GM18519 (cell line): ENCODE data around the gene SHISAL1.
"Not testable (repeated sequence)": the region's sequence is repeated elsewhere in the genome, so short reads cannot be mapped to it uniquely, and the experiment has no call there.

Experiments used
- ATAC-seq: cut with Tn5 transposase; IDR thresholded peaks from one replicate; pipeline ENCODE4 v1.9.1; 2021; ENCODE audit warnings: mild to moderate bottlenecking, moderate library complexity; ENCODE audit not compliant: unreplicated experiment, low FRiP score

The SHISAL1 gene

GRCh38 chr22:44244265-44244822 lies 68.4 kb downstream of the SHISAL1 start:
- ATAC-seq, result no peak

DNA sequence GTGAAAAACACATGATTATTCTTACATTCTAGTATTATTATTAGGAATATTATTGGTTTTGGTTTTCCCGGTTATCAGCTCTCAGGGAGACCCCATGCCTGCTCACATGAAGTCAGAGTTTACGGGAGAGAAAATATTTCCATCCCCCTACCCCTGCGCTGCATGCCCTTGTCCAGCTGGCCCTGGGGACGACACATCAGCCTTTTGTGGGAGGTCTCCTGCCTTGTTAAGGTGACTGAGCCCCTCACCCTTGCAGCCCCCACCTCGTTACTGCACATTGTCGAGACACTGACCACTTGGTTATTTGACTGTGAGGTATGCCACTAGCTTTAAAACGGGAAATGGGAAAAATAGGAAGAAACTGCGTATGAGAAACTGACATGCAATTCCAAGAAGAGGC lies 69.0 kb downstream of the SHISAL1 start:
- no peak for ATAC-seq

- ATAC-seq, result no peak
These were observed 69.6 kb downstream of the SHISAL1 start for GRCh38 chr22:44242946-44243724.

GRCh38 chr22:44241121-44241520 lies 71.6 kb downstream of the SHISAL1 start:
- not testable (repeated sequence) for ATAC-seq

GRCh38 chr22:44237290-44237689 lies 75.5 kb downstream of the SHISAL1 start:
- no peak for ATAC-seq

DNA sequence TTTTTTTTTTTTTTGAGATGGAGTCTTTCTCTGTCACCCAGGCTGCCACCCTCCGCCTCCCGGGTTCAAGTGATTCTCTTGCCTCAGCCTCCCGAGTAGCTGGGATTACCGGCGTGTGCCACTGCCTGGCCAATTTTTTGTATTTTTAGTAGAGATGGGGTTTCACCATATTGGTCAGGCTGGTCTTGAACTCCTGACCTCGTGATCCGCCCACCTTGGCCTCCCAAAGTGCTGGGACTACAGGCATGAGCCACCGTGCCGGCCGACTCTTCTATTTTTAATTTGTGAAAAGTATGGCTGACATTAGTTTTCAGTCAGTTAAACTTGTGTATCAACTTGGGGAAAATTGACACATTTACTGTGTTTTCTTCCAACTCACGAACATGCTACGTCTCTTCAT lies 78.4 kb downstream of the SHISAL1 start:
- ATAC-seq, result not testable (repeated sequence)

DNA sequence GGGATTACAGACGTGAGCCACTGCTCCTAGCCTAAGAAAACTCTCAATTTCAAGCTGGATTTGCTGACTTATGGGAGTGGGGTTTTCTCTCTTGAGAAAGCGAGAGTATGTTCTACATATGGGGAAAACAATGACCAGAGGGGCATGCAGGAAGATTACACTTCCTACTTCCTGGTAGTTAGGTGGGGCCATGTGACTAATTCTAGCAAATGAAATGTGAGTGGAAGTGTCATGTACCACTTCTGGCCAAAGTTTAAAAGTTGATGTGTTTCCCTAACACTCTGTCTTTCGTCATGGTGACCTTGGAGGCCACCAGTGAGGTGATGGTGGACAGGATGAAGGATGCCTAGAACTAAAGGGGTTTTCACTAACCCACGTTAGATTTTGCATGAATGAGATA lies 81.5 kb downstream of the SHISAL1 start:
- no peak for ATAC-seq

DNA sequence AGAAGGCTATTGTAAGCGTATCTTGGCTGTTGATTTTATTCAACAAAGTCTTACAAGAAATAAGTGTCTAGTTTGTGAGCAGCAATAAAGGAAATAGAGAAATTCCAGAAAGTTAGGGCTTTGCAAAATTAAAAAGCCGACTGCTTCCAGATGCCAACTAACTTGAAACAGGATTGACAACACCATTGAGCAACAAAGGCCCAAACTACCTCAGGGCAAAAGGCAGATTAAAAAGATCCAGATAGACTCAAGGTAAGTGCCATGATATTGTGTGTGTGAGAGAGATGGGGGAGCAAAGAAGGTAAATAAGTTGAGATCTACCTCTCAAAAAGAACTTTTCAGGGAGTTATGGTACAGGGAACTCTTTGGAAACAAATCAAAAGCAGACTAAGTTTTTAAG lies 82.9 kb downstream of the SHISAL1 start:
- no peak for ATAC-seq

DNA sequence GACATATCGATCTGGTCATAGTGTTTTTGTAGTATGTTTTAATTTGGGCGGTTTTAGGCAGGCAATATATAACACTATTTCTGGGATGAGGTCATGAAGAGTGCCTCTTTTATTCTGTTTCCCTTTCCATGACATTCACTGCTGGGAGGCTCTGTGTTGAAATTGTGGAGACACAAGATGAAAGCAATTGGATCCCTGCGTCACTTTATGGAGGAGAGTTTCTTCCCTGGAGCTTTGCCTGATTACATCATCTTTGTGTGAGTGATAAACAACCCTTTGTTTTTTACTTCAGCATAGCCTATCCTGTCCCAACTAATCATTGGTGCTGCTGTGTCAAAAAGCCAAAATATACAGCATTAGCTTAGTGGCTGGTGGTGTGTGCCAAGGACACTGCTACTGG lies 83.4 kb downstream of the SHISAL1 start:
- no peak for ATAC-seq

- ATAC-seq, result no peak
These were observed 86.9 kb downstream of the SHISAL1 start for GRCh38 chr22:44225812-44226211.

DNA sequence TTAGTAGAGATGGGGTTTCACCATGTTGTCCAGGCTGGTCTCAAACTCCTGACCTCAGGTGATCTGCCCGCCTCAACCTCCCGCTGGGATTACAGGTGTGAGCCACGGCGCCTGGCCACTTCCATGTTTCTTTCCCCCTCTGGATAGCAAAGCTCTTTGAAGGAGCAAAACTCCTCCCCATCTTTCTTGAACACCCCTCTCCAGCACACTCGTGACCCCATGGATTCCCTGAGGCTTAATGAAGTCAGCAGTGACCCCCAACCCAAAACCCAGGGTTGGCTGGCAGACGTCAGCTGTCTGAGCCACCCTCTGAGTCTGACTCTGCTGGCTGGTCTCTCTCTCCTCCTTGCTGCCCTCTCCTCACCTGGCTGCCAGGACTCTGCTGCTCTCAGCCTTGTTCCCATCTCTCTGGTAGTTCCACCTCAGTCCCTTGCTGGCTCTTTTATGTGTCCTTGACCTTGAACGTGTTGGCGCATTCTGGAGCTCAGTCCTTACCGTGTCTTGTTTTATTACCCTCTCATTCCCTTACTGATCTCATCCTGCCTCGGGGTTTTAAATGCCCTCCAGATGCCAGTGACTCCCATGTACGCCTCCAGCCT lies 87.6 kb downstream of the SHISAL1 start:
- ATAC-seq, result no peak

DNA sequence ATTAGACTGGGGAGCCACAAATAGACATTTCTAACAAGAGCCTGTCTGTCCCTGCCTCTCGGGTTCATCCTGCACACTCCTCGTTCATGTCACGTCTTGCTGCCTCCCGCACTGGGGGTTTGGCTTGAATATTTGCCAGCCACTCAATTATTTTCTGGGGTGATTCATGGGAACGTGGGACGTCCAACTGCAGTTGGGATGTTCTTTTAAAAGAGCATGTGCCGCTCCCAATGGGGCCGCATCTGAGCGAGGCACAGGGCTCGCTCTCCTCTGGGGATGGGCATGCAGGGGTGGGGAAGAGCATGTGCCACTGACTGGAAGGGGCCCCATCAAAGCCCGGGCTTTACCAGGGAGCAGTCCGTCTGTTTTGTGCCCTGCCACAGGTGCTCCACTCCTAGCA lies 88.6 kb downstream of the SHISAL1 start:
- ATAC-seq, result no peak

DNA sequence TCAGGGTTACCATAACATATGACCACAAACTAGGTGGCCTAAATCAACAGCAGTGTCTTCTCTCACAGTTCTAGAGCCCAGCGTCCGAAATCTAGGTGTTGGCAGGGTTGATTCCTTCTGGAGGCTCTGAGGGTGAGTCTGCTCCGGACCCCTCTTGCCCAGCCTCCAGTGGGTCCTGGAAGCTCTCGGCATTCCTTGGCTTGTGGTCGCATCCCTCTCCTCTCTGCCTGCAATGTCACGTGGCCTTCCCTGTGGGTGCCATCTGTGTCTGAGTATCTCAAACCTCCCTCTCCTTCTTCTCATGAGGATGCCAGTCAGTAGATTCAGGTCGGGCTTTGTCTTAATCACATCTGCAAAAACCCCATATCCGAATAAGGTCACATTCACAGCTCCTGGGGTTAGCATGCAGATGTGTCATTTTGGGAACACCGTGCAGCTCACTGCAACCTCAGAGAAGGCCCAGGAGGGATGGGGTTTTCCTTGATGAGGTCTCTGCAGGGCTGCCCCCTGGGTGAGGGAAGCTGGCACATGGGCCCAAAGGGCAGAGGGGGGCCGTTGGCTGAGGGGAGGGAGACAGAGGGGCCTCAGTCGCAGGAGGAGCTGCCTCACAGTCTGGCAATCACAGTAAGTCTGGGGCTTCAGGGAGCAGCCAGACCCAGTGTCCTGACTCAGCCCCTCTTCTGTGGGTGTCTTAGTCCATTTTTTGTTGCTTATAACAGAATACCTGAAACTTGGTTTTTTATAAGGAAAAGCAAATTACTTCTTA lies 90.9 kb downstream of the SHISAL1 start:
- no peak for ATAC-seq

GRCh38 chr22:44220727-44221680 lies 91.7 kb downstream of the SHISAL1 start:
- ATAC-seq, result no peak

DNA sequence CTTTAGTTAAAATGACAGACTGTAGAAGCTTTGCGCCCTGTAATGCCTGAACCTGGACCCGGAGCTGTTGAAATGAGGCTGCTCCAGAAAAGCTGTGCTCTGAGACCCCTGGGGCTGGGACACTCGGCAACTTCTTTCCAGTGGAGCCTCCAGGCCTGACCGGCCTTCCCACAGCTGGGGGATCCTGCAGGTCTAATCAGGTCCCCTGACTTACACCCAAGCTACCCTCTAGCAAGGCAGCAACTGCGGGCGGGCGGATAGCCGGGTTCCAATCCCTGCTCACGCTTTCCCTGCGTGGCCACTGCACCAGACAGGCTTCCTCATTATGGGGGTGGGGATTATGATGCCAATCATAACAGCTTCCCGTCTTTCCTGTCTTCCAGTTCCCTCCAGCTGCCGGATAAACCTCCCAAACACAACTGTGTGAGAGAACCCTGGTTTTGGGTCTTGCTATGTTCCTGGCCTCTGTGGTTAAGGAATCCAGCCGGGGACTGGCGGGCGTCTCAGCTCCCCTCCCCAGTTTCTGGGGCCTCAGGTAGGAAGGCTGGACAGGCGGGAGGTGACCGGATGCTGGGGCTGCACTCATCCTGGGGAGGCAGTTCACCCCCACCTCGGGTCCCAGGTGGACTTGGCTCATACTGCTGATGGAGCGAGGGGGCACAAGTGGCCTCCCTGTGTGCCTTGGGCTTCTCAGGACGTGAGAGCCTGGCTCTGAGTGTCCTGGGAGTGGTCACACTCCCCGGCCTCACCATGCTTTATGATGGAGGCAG lies 93.5 kb downstream of the SHISAL1 start:
- ATAC-seq, result no peak

DNA sequence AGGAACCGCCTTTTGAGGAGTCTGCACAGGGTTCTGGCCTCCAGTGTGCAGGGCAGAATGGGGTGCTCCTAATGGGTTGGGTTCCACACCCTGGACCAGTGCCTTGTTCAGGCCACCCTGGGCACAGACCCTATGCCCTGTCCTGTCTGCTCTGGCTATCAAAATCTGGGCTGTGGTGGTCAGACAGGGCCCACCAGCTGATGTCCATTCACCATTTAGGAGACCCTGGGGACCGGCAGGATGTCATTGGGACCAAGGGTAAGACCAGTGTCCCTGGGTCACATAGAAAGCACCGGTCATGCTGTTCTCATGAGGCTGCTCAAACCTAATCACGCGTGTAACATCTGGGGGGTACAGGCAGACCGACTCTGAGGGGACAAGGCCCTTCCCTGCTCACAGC lies 94.7 kb downstream of the SHISAL1 start:
- ATAC-seq, result no peak

GRCh38 chr22:44217346-44217745 lies 95.4 kb downstream of the SHISAL1 start:
- no peak for ATAC-seq

- no peak for ATAC-seq
These were observed 97.5 kb downstream of the SHISAL1 start for GRCh38 chr22:44215287-44215686.

DNA sequence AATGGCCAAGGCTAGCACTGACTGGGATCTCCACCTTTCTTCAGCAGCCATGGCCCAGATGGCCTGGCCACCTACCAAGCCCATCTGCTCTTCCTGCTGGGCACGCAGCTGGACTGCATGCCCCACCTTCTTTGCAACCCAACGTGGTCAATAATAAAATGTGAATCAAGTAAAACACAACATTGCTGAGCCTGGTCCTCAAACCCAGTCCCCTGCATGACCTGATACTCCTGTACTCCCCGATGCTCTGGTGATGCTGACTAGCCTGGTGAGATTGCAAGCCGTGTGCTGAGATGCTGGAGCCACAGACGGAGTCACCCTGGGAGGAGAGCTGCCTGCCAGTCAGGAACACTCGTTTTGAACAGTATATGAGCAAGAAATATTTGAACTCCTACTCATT lies 98.0 kb downstream of the SHISAL1 start:
- no peak for ATAC-seq
